Activated CD4-positive, CD25-positive, alpha-beta regulatory T cell treated with anti-CD3 and anti-CD28 coated beads, Interleukin-2, amount 50 U/mL, for 72 hours (primary cell): ENCODE measurements around the gene GABRG3.

Experiments used
- DNase-seq: peaks from one replicate; pipeline ENCODE4 v3.0.0; 2021

Gene GABRG3

GRCh38 chr15:27480642-27481041, 509.7 kb downstream of the GABRG3 start:
- DNase-seq: no peak

GRCh38 chr15:27481768-27482167, 510.8 kb downstream of the GABRG3 start:
- DNase-seq: no peak

GRCh38 chr15:27482287-27482686, 511.3 kb downstream of the GABRG3 start:
- no peak for DNase-seq

- no peak for DNase-seq
Observed at GRCh38 chr15:27483124-27483523, 512.1 kb downstream of the GABRG3 start.

GRCh38 chr15:27485265-27485664, 514.3 kb downstream of the GABRG3 start:
- no peak for DNase-seq

- DNase-seq: no peak
Observed at GRCh38 chr15:27486051-27486450, 515.1 kb downstream of the GABRG3 start.

- no peak for DNase-seq
Observed at GRCh38 chr15:27486683-27487647, 516.0 kb downstream of the GABRG3 start.

- no peak for DNase-seq
Observed at GRCh38 chr15:27487846-27488245, 516.9 kb downstream of the GABRG3 start.

GRCh38 chr15:27490867-27491595, 520.0 kb downstream of the GABRG3 start:
- no peak for DNase-seq

- DNase-seq: no peak
Observed at GRCh38 chr15:27491666-27492621, 521.0 kb downstream of the GABRG3 start.

GRCh38 chr15:27495963-27496459, 525.0 kb downstream of the GABRG3 start:
- DNase-seq: no peak

GRCh38 chr15:27498700-27499099, 527.7 kb downstream of the GABRG3 start:
- no peak for DNase-seq

- no peak for DNase-seq
Observed at GRCh38 chr15:27499191-27499590, 528.2 kb downstream of the GABRG3 start.

- DNase-seq: no peak
Observed at GRCh38 chr15:27499719-27500118, 528.7 kb downstream of the GABRG3 start.

GRCh38 chr15:27500206-27500605, 529.2 kb downstream of the GABRG3 start:
- no peak for DNase-seq

GRCh38 chr15:27506752-27507151, 535.8 kb downstream of the GABRG3 start:
- DNase-seq: no peak

GRCh38 chr15:27509014-27509413, 538.0 kb downstream of the GABRG3 start:
- no peak for DNase-seq

- DNase-seq: no peak
Observed at GRCh38 chr15:27512281-27513001, 541.5 kb downstream of the GABRG3 start.

GRCh38 chr15:27514526-27514925, 543.5 kb downstream of the GABRG3 start:
- no peak for DNase-seq

- DNase-seq: no peak
Observed at GRCh38 chr15:27527490-27528067, 556.6 kb downstream of the GABRG3 start.

- no peak for DNase-seq
Observed at GRCh38 chr15:27529399-27529798, 558.4 kb downstream of the GABRG3 start.

- DNase-seq: no peak
Observed at GRCh38 chr15:27530994-27531393, 560.0 kb downstream of the GABRG3 start.
